Right cardiac atrium (tissue), 5 donors: ENCODE data around the gene OTOP2. TPM values are rescaled to one million over a fixed set of nuclear protein-coding genes. Genes with fewer than 3 reads are reported as not detected.

ENCODE experiments used
- ATAC-seq, 2 donors: fragments of 200-7000 bp; cut with Tn5 transposase; one replicate each; pipeline versions ENCODE4 v1.8.0 to v1.9.1; 2020; ENCODE audit warnings: moderate library complexity in 2 of 2, mild to moderate bottlenecking in 1 of 2
- DNase-seq, 3 donors: peaks; one replicate each; pipeline ENCODE4 v3.0.0-alpha.2; 2020
- H3K27ac ChIP-seq: one replicate; pipeline ENCODE4 v1.5.1; 2013; ENCODE audit warnings: mild to moderate bottlenecking, low read length, control low read depth, moderate library complexity
- H3K27me3 ChIP-seq: one replicate; pipeline ENCODE4 v1.6.1; 2013; ENCODE audit not compliant: control insufficient read depth, insufficient read depth
- H3K4me1 ChIP-seq: one replicate; pipeline ENCODE4 v1.6.1; 2013; ENCODE audit warnings: low read length; ENCODE audit not compliant: control insufficient read depth, insufficient read depth
- H3K4me3 ChIP-seq: one replicate; pipeline ENCODE4 v1.5.1; 2013; ENCODE audit warnings: low read length, control low read depth
- H3K9me3 ChIP-seq: one replicate; pipeline ENCODE4 v1.6.1; 2013; ENCODE audit warnings: low read length; ENCODE audit not compliant: control insufficient read depth
- WGBS: extraction: QIAGEN DNeasy Blood & Tissue Kit; methylation state at CpG from one replicate; pipeline ENCODE4 v1.1.7; 2013; 5-methylcytosine and 5-hydroxymethylcytosine counted together
- intact Hi-C, 4 donors: fragments of 100-400 bp; cut with DNase I; formaldehyde crosslinking; loops; one replicate each; pipeline versions ENCODE4 v1.11.0 to v1.14.0; 2022 to 2023
- polyA plus RNA-seq: library from polyadenylated mRNA; stranded (reverse); fragments of 200-250 nt; gene quantifications from one replicate; pipeline ENCODE4 v1.2.3, GENCODE V29; 2013
- total RNA-seq, 4 donors: library from RNA; stranded (reverse); fragmentation: NEBNext Ultra II Directional; extraction: Animal tissue kit (Norgen Biotek cat#: 25700); gene quantifications; one replicate each; pipeline ENCODE4 v1.2.1, GENCODE V29; 2021
- donor health status: healthy with polysubstance abuse.
- donor health status: DM: no; HTN: yes; CAD: no.
- donor health status: DM: no; HTN: no; CAD: no.
- donor health status: DM: no; HTN: yes; CAD: no; lungs with severe emphysema.
- donor health status: DM: yes; HTN: yes; CAD: no.

The OTOP2 gene
- total and polyA plus RNA-seq, 5 donors: not detected

DNA sequence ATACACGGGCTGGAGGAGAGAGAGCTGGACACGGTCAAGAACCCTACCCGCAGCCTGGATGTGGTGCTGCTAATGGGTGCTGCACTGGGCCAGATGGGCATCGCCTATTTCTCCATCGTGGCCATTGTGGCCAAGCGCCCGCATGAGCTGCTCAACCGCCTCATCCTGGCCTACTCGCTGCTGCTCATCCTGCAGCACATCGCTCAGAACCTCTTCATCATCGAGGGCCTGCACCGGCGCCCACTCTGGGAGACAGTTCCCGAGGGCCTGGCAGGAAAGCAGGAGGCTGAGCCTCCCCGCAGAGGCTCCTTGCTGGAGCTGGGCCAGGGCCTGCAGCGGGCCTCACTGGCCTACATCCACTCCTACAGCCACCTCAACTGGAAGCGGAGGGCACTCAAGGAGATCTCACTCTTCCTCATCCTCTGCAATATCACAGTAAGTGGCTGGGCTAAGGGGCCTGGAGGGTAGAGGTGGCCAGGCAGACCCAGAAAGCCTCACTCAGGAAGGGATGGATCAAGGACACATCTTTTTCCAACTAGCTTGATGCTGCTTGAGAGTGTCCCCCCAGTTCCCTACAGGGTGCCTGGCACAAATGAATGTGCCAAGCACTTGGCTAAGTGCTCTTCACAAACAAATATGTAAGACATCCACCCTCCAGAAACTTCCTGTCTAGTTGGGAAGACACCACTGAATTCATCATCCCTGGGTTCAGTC is 23.1 kb downstream of the OTOP2 start:
- ATAC-seq (no peak), DNase-seq (no peak)
- no peaks in the 10 kb centered on the region for H3K9me3 ChIP-seq
- no peaks in the 10 kb centered on the region for H3K27me3 ChIP-seq
- no peak overlapping the region for H3K4me3 ChIP-seq
- H3K4me1 ChIP-seq: no peaks in the 10 kb centered on the region
- intact Hi-C loops: no loop called here
- no peak overlapping the region for H3K27ac ChIP-seq
- WGBS: 92% methylated on average over 17 of the region's 17 CpGs

DNA sequence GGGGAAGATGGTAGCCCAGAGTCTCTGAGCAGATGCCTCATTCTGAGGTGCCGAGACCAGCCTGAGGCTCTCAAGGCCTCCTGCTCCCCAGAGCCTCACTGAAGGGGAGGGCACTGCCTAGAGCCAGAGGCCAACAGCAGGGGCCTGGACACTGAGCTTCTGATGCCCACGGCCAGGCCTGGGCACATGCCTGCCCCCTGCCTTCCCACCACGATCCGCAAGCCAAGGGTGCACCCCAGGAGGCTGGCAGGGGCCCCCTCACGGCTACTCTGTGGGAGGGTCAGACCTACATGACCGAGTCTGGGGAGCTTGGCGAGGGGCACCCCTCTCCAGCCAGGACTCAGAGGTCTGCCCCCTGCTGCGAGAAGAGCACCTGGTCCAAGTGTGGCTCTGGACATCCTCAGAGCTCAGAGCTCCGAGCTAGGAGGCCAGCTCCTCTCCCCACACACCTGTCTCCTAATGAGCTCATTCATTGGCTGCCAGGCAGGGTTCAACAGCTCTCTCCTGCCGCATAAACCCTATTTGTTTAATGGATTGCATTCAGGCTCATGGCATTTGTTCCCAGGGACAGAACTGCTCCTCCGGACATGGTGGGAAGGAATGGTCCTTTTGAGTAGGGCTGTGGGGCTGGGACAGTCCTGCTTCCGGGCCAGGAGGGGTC is 25.5 kb downstream of the OTOP2 start:
- no peaks in the 10 kb centered on the region for H3K27me3 ChIP-seq
- no peak overlapping the region for H3K27ac ChIP-seq
- intact Hi-C loops: loop anchor here in 1 of 4 donors (10.0 kb wide), 1 partner anchor 255 kb away; the partner anchor contains the start of gene NUP85
- WGBS: 55% methylated on average over 12 of the region's 12 CpGs
- no peak overlapping the region for H3K4me3 ChIP-seq
- no peaks in the 10 kb centered on the region for H3K9me3 ChIP-seq
- ATAC-seq (no peak), DNase-seq (no peak)
- H3K4me1 ChIP-seq: no peaks in the 10 kb centered on the region

DNA sequence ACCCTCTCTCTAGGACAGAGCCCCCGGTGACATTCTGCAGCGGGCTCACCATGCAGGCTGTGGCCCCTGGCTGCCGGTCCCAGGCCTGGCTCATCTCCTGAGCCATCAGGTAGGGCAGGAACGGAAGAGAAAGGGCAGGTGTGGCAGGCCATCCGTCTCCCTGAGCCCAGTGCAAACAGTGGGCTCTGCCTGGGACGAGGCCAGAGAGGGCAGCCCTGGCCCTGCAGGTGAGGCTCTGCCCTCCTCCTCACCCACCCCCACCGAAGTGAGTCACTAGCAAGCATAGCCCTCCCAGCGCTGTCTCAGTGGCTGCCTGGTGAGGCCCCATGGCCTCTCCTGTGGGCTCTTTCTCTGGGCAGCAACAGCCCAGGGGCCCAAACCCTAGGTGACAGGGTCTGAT is 26.1 kb downstream of the OTOP2 start:
- H3K27ac ChIP-seq: no peak overlapping the region
- intact Hi-C loops: loop anchor here in 1 of 4 donors (10.0 kb wide), 1 partner anchor 255 kb away; the partner anchor contains the start of gene NUP85
- WGBS: 63% methylated on average over 8 of the region's 8 CpGs
- ATAC-seq (no peak), DNase-seq (no peak)
- H3K9me3 ChIP-seq: no peaks in the 10 kb centered on the region
- no peaks in the 10 kb centered on the region for H3K4me1 ChIP-seq
- H3K27me3 ChIP-seq: no peaks in the 10 kb centered on the region
- H3K4me3 ChIP-seq: no peak overlapping the region

DNA sequence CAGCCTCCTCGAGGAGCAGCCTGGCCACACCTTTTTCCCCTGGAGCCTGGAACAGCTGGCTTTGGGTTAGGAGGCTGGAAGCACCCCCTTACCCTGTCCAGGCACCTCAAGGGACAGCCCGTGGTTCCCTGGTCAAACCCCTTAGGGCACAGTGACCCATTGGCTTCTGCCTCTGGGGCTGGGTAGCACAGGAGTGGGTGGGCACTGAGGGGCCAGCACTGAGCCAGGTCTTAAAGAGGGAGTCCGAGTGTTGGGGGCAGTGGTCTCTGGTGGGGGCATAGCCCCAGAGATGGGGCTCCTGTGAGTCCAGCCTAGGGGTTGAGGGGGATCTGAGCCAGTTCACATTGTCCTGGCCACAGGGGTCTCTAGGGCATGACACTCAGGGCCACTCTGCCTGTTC is 27.0 kb downstream of the OTOP2 start:
- DNase-seq (no peak), ATAC-seq (no peak)
- Histone ChIP-seq H3K9me3 (no peaks in the 10 kb centered on the region), H3K27me3 (no peaks in the 10 kb centered on the region), H3K4me3 (no peak overlapping the region), H3K27ac (no peak overlapping the region), H3K4me1 (no peaks in the 10 kb centered on the region)
- intact Hi-C loops: loop anchor here in 1 of 4 donors (10.0 kb wide), 1 partner anchor 254 kb away; the partner anchor contains the start of gene NUP85
- 65% methylated on average over 3 of the region's 3 CpGs for WGBS

DNA sequence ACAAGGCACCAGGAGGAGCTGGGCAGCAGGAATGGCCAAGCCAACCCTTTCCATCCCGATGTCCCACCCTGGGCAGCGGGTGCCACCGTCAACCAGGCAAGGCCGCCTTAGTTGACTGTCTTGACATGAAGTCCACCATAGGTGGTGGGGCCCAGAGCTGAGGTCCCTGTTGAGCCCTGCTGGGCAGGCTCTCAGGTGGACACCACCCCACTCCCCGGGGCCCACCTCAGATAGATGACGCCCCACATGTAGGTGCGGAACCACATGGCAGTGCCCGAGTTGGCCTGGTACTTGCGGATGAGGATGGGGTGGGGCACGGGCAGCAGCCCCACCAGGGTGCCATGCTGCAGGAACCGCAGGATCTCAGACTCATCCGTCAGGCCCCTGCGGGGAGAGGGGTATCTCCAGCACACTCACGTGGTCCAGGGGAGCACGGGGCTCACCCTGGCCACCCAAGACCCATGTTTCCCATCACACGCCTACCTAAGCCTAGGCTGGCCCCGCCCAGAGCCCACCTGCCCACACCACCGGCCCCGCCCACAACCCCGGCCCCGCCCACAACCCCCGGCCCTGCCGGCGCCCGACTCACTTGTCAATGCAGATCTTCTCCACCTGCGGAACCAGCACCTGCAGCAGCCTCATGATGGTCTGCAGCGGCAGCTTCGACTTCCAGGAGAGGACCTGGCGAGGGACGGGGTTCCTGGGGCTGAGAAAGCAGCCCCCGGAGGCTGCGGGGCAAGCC is 27.8 kb downstream of the OTOP2 start:
- no peak for ATAC-seq
- DNase-seq: peak in 1 of 3 donors; percentile 55
- H3K9me3 ChIP-seq: no peaks in the 10 kb centered on the region
- no peaks in the 10 kb centered on the region for H3K4me1 ChIP-seq
- H3K27ac ChIP-seq: no peak overlapping the region
- H3K27me3 ChIP-seq: no peaks in the 10 kb centered on the region
- intact Hi-C loops: loop anchor here in 1 of 4 donors (10.0 kb wide), 1 partner anchor 253 kb away; the partner anchor contains the start of gene NUP85
- WGBS: 70% methylated on average over 32 of the region's 32 CpGs
- H3K4me3 ChIP-seq: no peak overlapping the region

DNA sequence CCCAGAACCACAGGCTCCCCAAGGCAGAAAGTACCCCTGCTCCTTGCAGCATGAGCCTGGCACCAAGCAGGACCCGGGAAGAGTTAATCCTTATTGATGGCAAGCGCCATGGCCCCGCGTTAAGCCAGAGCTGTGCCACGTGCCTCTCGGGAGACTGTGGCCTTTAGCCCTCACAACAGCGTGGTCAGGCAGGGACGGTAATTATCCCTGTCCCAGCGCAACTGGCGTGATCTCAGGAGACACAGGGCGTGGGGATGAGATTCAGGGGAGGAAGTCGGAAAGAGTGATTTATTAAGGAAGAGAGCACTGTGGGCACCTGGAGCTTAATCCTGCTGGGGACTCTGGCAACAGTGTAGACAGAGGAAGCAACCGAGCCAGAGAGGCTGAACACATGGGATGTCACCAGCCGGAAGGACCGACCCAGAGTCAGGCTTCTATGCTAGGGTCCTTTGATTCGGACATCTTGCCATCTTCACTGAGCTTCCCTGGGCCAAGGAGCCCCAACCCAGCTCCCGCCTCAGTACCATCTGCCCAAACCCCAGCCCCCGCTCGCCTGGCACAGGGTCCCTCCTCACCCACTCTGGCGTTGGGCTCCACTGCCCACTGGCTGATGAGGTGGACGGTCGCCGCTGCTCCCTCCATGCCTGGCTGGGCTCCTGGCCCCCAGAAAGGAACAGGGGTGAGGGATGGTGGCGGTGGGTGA is 28.5 kb downstream of the OTOP2 start:
- H3K4me3 ChIP-seq: no peak overlapping the region
- no peaks in the 10 kb centered on the region for H3K4me1 ChIP-seq
- H3K9me3 ChIP-seq: no peaks in the 10 kb centered on the region
- no peaks in the 10 kb centered on the region for H3K27me3 ChIP-seq
- intact Hi-C loops: loop anchor here in 1 of 4 donors (10.0 kb wide), 1 partner anchor 252 kb away; the partner anchor contains the start of gene NUP85
- no peak for ATAC-seq
- WGBS: 78% methylated on average over 24 of the region's 24 CpGs
- H3K27ac ChIP-seq: no peak overlapping the region
- DNase-seq: peak in 1 of 3 donors; percentile 44

DNA sequence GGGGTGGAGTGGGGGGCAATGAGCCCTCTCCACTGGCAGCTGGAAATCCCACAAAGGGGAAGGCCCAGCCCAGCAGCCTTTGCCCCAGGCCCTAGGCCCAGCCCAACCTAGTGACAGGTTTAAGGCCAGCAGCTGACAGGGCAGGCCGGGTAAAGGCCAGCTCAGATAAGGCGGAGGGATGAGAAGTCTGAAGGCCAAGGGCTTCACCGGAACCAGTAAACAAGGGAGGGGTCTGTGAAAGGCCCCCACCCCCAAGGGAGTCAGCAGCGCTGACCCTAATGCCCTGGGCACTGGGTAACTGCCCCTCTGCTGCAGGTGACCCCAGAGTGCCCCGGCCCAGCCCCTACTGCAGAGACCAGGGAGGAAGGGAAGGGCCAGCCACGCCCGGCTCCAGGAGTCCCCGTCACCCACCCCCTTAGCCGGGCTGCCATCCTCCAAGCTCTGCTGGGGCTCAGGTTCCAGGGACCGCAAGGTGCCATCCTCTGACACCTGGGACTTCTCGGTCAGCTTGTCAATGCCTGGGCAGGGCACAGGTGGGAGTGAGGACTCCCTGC is 29.1 kb downstream of the OTOP2 start:
- intact Hi-C loops: loop anchor here in 1 of 4 donors (10.0 kb wide), 1 partner anchor 252 kb away; the partner anchor contains the start of gene NUP85
- 81% methylated on average over 11 of the region's 11 CpGs for WGBS
- ATAC-seq: no peak
- DNase-seq: peak in 1 of 3 donors; percentile 39
- H3K27ac ChIP-seq: no peak overlapping the region
- H3K27me3 ChIP-seq: no peaks in the 10 kb centered on the region
- H3K4me1 ChIP-seq: no peaks in the 10 kb centered on the region
- no peaks in the 10 kb centered on the region for H3K9me3 ChIP-seq
- no peak overlapping the region for H3K4me3 ChIP-seq

DNA sequence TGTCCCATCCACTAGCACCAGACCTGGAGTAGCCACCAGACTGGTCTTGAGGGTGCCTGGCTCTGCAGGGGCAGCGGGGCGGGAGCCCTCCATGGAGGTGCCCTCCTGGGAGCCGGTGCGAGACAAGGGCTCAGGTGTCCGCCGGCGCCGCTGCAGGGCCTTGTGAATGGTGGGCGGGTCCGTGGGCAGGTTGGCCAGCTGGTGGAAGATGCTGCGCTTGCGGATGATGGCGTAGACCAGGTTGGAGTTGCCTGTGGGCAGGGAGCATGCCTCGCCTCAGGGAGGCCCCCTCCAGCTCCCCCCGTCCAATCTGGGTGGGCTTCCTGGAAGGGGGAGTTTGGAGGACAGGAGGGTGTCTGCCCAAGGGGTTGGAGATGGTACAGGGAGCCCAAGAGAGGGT is 30.0 kb downstream of the OTOP2 start:
- Histone ChIP-seq H3K4me3 (no peak overlapping the region), H3K27ac (no peak overlapping the region), H3K27me3 (no peaks in the 10 kb centered on the region), H3K9me3 (no peaks in the 10 kb centered on the region), H3K4me1 (no peaks in the 10 kb centered on the region)
- no peak for DNase-seq
- intact Hi-C loops: loop anchor here in 1 of 4 donors (10.0 kb wide), 1 partner anchor 251 kb away; the partner anchor contains the start of gene NUP85
- 92% methylated on average over 15 of the region's 15 CpGs for WGBS
- ATAC-seq: no peak

DNA sequence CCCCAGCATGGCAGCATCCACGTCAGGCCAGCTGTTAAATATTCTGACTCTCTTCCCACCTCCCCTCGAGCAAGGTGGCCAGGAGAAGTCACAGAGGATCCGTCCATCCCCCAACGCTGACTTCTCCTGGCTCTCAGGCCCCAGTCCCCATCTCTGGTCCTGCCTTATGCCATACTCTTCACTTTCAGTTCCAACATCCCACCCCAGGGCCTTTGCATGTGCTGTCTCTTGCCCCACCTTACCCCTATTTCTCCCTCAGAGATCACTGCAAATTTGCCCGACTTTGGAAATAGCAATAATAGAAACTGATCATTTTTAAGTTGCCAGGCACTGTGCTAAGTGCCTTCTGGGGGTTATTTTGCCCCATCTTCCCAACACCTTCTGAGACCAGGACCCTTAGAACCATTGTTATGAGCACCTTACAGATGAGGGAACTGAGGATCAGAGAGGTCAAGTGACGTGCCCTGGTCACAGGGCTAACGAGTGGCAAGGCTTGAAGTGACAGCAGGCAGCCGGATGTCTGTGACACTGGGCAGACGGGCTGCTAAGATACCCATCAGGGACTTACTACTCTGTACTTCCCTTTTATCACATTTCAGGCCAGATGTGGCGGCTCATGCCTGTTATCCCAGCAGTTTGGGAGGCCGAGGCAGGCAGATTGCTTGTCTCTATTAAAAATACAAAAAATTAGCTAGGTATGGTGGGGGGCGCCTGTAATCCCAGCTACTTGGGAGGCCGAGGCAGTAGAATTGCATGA is 30.8 kb downstream of the OTOP2 start:
- no peak for ATAC-seq
- intact Hi-C loops: loop anchor here in 2 of 4 donors (5.0 to 10.0 kb wide), 3 partner anchors 163 to 250 kb away; partner anchors contain the start of genes NHERF1 (in 1 of the 2) and NUP85 (in 1 of the 2)

More for the DNA sequence above, 30.8 kb downstream of the OTOP2 start:
- 75% methylated on average over 13 of the region's 13 CpGs for WGBS
- H3K4me1 ChIP-seq: no peaks in the 10 kb centered on the region
- H3K9me3 ChIP-seq: no peaks in the 10 kb centered on the region
- no peaks in the 10 kb centered on the region for H3K27me3 ChIP-seq
- peak in 1 of 3 donors; percentile 2 for DNase-seq
- H3K27ac ChIP-seq: no peak overlapping the region
- H3K4me3 ChIP-seq: no peak overlapping the region
